H9 (cell line): Measurements from ENCODE around the gene GLIPR2. TPM values are rescaled to one million over a fixed set of nuclear protein-coding genes. Genes with fewer than 3 reads are reported as not detected.
A peak's percentile ranks its signal among the peaks of the same experiment; 100 is the strongest.

Source experiments
- DNase-seq: peaks from one replicate; pipeline ENCODE4 v3.0.0-alpha.2; 2017
- H2AFZ ChIP-seq: one replicate; pipeline ENCODE4 v1.6.1; 2013; ENCODE audit warnings: mild to moderate bottlenecking, low read length, control low read depth, moderate library complexity
- H2AK5ac ChIP-seq: 2 replicates; pipeline ENCODE4 v1.6.1; 2013; ENCODE audit warnings: low read length, control low read depth, mixed read lengths; ENCODE audit not compliant: insufficient read length
- H2BK120ac ChIP-seq: one replicate; pipeline ENCODE4 v1.6.1; 2013; ENCODE audit warnings: low read depth, mild to moderate bottlenecking, low read length, control low read depth, inconsistent platforms; ENCODE audit not compliant: poor library complexity, severe bottlenecking
- H2BK12ac ChIP-seq: 2 replicates; pipeline ENCODE4 v1.6.1; 2013; ENCODE audit warnings: low read length, control low read depth, mixed read lengths, low read depth; ENCODE audit not compliant: insufficient read length
- H2BK15ac ChIP-seq: 2 replicates; pipeline ENCODE4 v1.6.1; 2013; ENCODE audit warnings: low read depth, low read length, control low read depth
- H2BK20ac ChIP-seq: one replicate; pipeline ENCODE4 v1.6.1; 2013; ENCODE audit warnings: low read depth, mild to moderate bottlenecking, low read length, control low read depth, inconsistent platforms; ENCODE audit not compliant: poor library complexity, severe bottlenecking
- H2BK5ac ChIP-seq: 2 replicates; pipeline ENCODE4 v1.6.1; 2013; ENCODE audit warnings: low read length, control low read depth, mixed read lengths; ENCODE audit not compliant: insufficient read length
- H3K14ac ChIP-seq: 2 replicates; pipeline ENCODE4 v1.6.1; 2013; ENCODE audit warnings: low read length, control low read depth; ENCODE audit not compliant: insufficient read depth
- H3K18ac ChIP-seq: 2 replicates; pipeline ENCODE4 v1.6.1; 2013; ENCODE audit warnings: low read depth, mild to moderate bottlenecking, mixed read lengths, low read length, control low read depth; ENCODE audit not compliant: insufficient read length
- H3K23ac ChIP-seq: 2 replicates; pipeline ENCODE4 v1.6.1; 2013; ENCODE audit warnings: low read length, control low read depth, mixed read lengths, low read depth; ENCODE audit not compliant: insufficient read length
- H3K23me2 ChIP-seq: 2 replicates; pipeline ENCODE4 v1.6.1; 2013; ENCODE audit warnings: low read depth, mild to moderate bottlenecking, mixed read lengths, low read length, control low read depth; ENCODE audit not compliant: insufficient read length, poor library complexity, severe bottlenecking
- H3K27ac ChIP-seq: 2 replicates; pipeline ENCODE4 v1.5.1; 2013; ENCODE audit warnings: low read length, control low read depth, mixed read lengths, low read depth; ENCODE audit not compliant: insufficient read length
- H3K27me3 ChIP-seq: 2 replicates; pipeline ENCODE4 v1.6.1; 2013; ENCODE audit warnings: low read length, control low read depth, inconsistent platforms; ENCODE audit not compliant: insufficient read depth
- H3K4ac ChIP-seq: 2 replicates; pipeline ENCODE4 v1.6.1; 2013; ENCODE audit warnings: low read depth, mild to moderate bottlenecking, control low read depth, inconsistent platforms, low read length, moderate library complexity
- H3K4me1 ChIP-seq: 2 replicates; pipeline ENCODE4 v1.6.1; 2013; ENCODE audit warnings: low read length, control low read depth, inconsistent platforms; ENCODE audit not compliant: insufficient read depth
- H3K4me2 ChIP-seq: 2 replicates; pipeline ENCODE4 v1.6.1; 2013; ENCODE audit warnings: low read length, control low read depth, mixed read lengths; ENCODE audit not compliant: insufficient read length, insufficient read depth
- H3K56ac ChIP-seq: 2 replicates; pipeline ENCODE4 v1.6.1; 2013; ENCODE audit warnings: low read depth, mild to moderate bottlenecking, mixed read lengths, low read length, control low read depth; ENCODE audit not compliant: insufficient read length
- H3K79me1 ChIP-seq: 2 replicates; pipeline ENCODE4 v1.6.1; 2013; ENCODE audit warnings: low read depth, mild to moderate bottlenecking, moderate library complexity, low read length, control low read depth, inconsistent platforms; ENCODE audit not compliant: insufficient read depth, poor library complexity, severe bottlenecking
- H3K79me2 ChIP-seq: 2 replicates; pipeline ENCODE4 v1.6.1; 2013; ENCODE audit warnings: low read length, control low read depth, inconsistent platforms; ENCODE audit not compliant: insufficient read depth
- H3K9ac ChIP-seq: 2 replicates; pipeline ENCODE4 v1.6.1; 2013; ENCODE audit warnings: low read length, control low read depth, mixed read lengths; ENCODE audit not compliant: insufficient read length; ENCODE audit errors: extremely low read depth
- H3K9me3 ChIP-seq: one replicate; pipeline ENCODE4 v1.6.1; 2013; ENCODE audit warnings: low read depth, low read length, inconsistent platforms; ENCODE audit not compliant: control insufficient read depth
- H3T11ph ChIP-seq: one replicate; pipeline ENCODE4 v1.6.1; 2013; ENCODE audit warnings: mild to moderate bottlenecking, low read length, control low read depth, inconsistent platforms
- H4K20me1 ChIP-seq: one replicate; pipeline ENCODE4 v1.6.1; 2013; ENCODE audit not compliant: control insufficient read depth, insufficient read length, insufficient read depth
- H4K5ac ChIP-seq: 2 replicates; pipeline ENCODE4 v1.6.1; 2013; ENCODE audit warnings: low read depth, mild to moderate bottlenecking, mixed read lengths, low read length, control low read depth; ENCODE audit not compliant: insufficient read length
- H4K8ac ChIP-seq: replicated peaks from 2 replicates; pipeline ENCODE4 v1.6.1; 2013; ENCODE audit warnings: low read length, control low read depth, mixed read lengths, low read depth; ENCODE audit not compliant: insufficient read length
- H4K91ac ChIP-seq: 2 replicates; pipeline ENCODE4 v1.6.1; 2013; ENCODE audit warnings: low read depth, mild to moderate bottlenecking, moderate library complexity, mixed read lengths, low read length, control low read depth; ENCODE audit not compliant: insufficient read length
- H3K27ac Mint-ChIP-seq, 3 experiments: 2 replicates in 2 of 3; 3 replicates in 1 of 3; pipeline ENCODE4 v1.8.0; 2020 to 2021; ENCODE audit warnings: mixed read lengths in 3 of 3, mild to moderate bottlenecking in 1 of 3, moderate library complexity in 1 of 3
- H3K27me3 Mint-ChIP-seq: 2 replicates; pipeline ENCODE4 v1.8.0; 2021; ENCODE audit warnings: low read depth, mild to moderate bottlenecking, moderate library complexity, mixed read lengths
- H3K36me3 Mint-ChIP-seq, 3 experiments: 2 replicates in 2 of 3; 3 replicates in 1 of 3; pipeline ENCODE4 v1.8.0; 2020 to 2021; ENCODE audit warnings: low read depth in 3 of 3, mixed read lengths in 3 of 3; ENCODE audit not compliant: insufficient read depth in 1 of 3
- H3K4me1 Mint-ChIP-seq, 2 experiments: 2 replicates each; pipeline ENCODE4 v1.8.0; 2020; ENCODE audit warnings: mixed read lengths in 2 of 2
- H3K4me3 Mint-ChIP-seq, 2 experiments: 2 replicates in 1 of 2; 3 replicates in 1 of 2; pipeline ENCODE4 v1.8.0; 2020 to 2021; ENCODE audit warnings: mild to moderate bottlenecking in 2 of 2, mixed read lengths in 2 of 2, moderate library complexity in 1 of 2
- H3K9me3 Mint-ChIP-seq, 2 experiments: 2 replicates in 1 of 2; 3 replicates in 1 of 2; pipeline ENCODE4 v1.8.0; 2020; ENCODE audit warnings: mild to moderate bottlenecking in 2 of 2, mixed read lengths in 2 of 2, moderate library complexity in 1 of 2
- WGBS: extraction: QIAGEN DNeasy Blood & Tissue Kit; methylation state at CpG from one replicate; pipeline ENCODE4 v1.1.7; 2013; ENCODE audit warnings: missing lambda C conversion rate, low lambda C conversion rate, mixed read lengths; ENCODE audit not compliant: insufficient read length; ENCODE audit errors: extremely low coverage; 5-methylcytosine and 5-hydroxymethylcytosine counted together
- total RNA-seq: library from RNA; stranded (reverse); gene quantifications from 2 replicates; pipeline ENCODE4 v1.2.1, GENCODE V29; 2021
- TF ChIP-seq, protein P1 (sequence below): fragments of 200-600 bp; sonication (generic); conservative IDR thresholded peaks from 3 replicates; pipeline ENCODE4 v1.8.0; 2021; ENCODE audit warnings: antibody characterized with exemption, mild to moderate bottlenecking

Gene GLIPR2
- total RNA-seq, 1 experiment from 2014 or later: 10.0 TPM

DNA sequence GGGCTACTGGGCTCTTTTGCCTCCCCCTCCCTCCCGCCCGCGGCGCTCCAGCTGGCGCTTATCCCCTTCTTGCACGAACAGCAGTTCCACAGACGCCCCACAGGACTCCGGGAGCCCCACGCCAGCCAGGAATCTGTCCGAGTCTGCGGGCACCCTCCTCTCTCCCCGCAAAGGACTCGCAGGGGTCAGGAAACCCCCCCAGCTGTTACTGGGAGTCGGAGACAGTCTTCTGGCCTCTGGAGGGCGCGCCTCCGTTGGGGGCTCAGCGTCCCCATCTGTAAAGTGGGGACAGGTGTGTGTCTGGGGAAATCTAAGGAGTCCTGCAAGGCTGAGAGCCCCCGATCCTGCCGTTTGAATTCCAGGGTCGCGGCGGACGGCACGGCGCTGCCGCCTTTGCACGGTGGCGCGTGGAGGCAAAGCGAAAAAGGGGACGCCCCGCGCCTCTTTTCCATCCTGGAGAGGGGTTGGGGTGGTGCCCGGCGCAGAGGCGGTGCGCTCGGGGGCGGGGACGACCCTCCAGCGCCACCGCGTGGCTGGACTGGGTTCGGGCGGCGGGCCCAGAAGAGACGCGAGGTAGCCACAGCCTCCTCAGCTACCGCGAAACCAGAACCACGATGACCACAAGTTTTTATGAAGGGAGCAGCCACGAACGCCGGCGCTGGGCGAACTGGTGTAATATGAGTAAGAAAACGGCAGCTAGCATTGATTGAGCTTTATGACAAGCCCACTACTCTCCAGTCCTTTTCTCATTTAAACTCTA lies 29.8 kb downstream of the GLIPR2 start:
- Histone ChIP-seq H2BK20ac (no peak overlapping the region), H3K23ac (no peak overlapping the region), H2AK5ac (no peak overlapping the region), H3K4ac (no peak overlapping the region), H2AFZ (no peak overlapping the region), H3K4me2 (peak overlapping the region; percentile 28), H4K8ac (no peak overlapping the region), H4K5ac (no peak overlapping the region), H3K56ac (no peak overlapping the region), H3K27me3 (no peaks in the 10 kb centered on the region), H3T11ph (no peak overlapping the region), H4K91ac (no peak overlapping the region), H2BK120ac (no peak overlapping the region), H3K4me1 (peaks cover 10% of the 10 kb centered on the region), H3K18ac (no peak overlapping the region), H3K79me2 (no peaks in the 10 kb centered on the region), H4K20me1 (no peaks in the 10 kb centered on the region), H3K27ac (no peak overlapping the region), H3K79me1 (no peaks in the 10 kb centered on the region), H3K9me3 (no peaks in the 10 kb centered on the region), H2BK5ac (no peak overlapping the region), H3K23me2 (no peaks in the 10 kb centered on the region), H2BK12ac (no peak overlapping the region), H3K14ac (no peak overlapping the region), H3K9ac (no peak overlapping the region), H2BK15ac (no peak overlapping the region; the same call in 1 of the 2 replicates)
- Mint-ChIP-seq H3K36me3 (peaks cover 0 to 3% (median 0%) of the 10 kb centered on the region in 3 experiments; a peak in 1 of 7 replicates), H3K4me1 (peaks cover 32 to 42% of the 10 kb centered on the region in 2 experiments), H3K9me3 (no peaks in the 10 kb centered on the region; a peak in 1 of 5 replicates), H3K27me3 (peaks cover 28% of the 10 kb centered on the region), H3K27ac (no peak overlapping the region), H3K4me3 (peak overlapping the region; percentile 64 to 72)
- DNase-seq: peak; percentile 89
- TF ChIP-seq, protein P1, sequence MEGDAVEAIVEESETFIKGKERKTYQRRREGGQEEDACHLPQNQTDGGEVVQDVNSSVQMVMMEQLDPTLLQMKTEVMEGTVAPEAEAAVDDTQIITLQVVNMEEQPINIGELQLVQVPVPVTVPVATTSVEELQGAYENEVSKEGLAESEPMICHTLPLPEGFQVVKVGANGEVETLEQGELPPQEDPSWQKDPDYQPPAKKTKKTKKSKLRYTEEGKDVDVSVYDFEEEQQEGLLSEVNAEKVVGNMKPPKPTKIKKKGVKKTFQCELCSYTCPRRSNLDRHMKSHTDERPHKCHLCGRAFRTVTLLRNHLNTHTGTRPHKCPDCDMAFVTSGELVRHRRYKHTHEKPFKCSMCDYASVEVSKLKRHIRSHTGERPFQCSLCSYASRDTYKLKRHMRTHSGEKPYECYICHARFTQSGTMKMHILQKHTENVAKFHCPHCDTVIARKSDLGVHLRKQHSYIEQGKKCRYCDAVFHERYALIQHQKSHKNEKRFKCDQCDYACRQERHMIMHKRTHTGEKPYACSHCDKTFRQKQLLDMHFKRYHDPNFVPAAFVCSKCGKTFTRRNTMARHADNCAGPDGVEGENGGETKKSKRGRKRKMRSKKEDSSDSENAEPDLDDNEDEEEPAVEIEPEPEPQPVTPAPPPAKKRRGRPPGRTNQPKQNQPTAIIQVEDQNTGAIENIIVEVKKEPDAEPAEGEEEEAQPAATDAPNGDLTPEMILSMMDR: peak; percentile 98
- no CpG with 5 or more reads among the region's 58 CpGs for WGBS
